ENCODE data around the gene GBP2.

- TF ChIP-seq POLR2A (IDR thresholded peaks at IDR 0.05): no peak
- TF ChIP-seq, protein P1, sequence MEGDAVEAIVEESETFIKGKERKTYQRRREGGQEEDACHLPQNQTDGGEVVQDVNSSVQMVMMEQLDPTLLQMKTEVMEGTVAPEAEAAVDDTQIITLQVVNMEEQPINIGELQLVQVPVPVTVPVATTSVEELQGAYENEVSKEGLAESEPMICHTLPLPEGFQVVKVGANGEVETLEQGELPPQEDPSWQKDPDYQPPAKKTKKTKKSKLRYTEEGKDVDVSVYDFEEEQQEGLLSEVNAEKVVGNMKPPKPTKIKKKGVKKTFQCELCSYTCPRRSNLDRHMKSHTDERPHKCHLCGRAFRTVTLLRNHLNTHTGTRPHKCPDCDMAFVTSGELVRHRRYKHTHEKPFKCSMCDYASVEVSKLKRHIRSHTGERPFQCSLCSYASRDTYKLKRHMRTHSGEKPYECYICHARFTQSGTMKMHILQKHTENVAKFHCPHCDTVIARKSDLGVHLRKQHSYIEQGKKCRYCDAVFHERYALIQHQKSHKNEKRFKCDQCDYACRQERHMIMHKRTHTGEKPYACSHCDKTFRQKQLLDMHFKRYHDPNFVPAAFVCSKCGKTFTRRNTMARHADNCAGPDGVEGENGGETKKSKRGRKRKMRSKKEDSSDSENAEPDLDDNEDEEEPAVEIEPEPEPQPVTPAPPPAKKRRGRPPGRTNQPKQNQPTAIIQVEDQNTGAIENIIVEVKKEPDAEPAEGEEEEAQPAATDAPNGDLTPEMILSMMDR (IDR thresholded peaks at IDR 0.05): no peak
Observed at GRCh38 chr1:89104147-89104546, 21.8 kb downstream of the GBP2 start.

All from adrenal gland (tissue), 5 donors.